GM12878 (cell line): Measurements from ENCODE around the gene CD38. TPM values are rescaled to one million over a fixed set of nuclear protein-coding genes. Genes with fewer than 3 reads are reported as not detected.
A peak's percentile ranks its signal among the peaks of the same experiment; 100 is the strongest.

Experiments
- ATF3 ChIP-seq: IDR thresholded peaks from 2 replicates; pipeline ENCODE4 v1.6.1; 2011; ENCODE audit warnings: low read depth, mild to moderate bottlenecking, low read length, moderate library complexity, borderline replicate concordance; ENCODE audit errors: extremely low read depth
- ATF7 ChIP-seq: fragments of 450-650 bp; IDR thresholded peaks from 2 replicates; pipeline ENCODE4 v1.6.1; 2016; ENCODE audit warnings: low read depth, mild to moderate bottlenecking
- CEBPB ChIP-seq, 2 experiments: fragments of 150-350 bp in 1 of 2; IDR thresholded peaks; 2 replicates each; pipeline ENCODE4 v1.6.1; 2012 to 2014; ENCODE audit warnings: low read depth in 2 of 2, low read length in 2 of 2, borderline replicate concordance in 1 of 2, inconsistent platforms in 1 of 2
- EZH2 ChIP-seq: IDR thresholded peaks from 2 replicates; pipeline ENCODE4 v1.6.1; 2012; ENCODE audit warnings: low read depth, mild to moderate bottlenecking, control low read depth, inconsistent platforms, low read length, borderline replicate concordance; ENCODE audit not compliant: control insufficient read depth
- FOXM1 ChIP-seq: IDR thresholded peaks from 2 replicates; pipeline ENCODE4 v1.6.1; 2012; ENCODE audit warnings: low read depth, mild to moderate bottlenecking, inconsistent platforms, low read length, moderate library complexity
- GABPA ChIP-seq: IDR thresholded peaks from 2 replicates; pipeline ENCODE4 v1.6.1; 2014; ENCODE audit warnings: antibody characterized with exemption, low read depth, mild to moderate bottlenecking, inconsistent platforms
- IRF5 ChIP-seq: fragments of 450-650 bp; IDR thresholded peaks from 2 replicates; pipeline ENCODE4 v1.6.1; 2017; ENCODE audit warnings: borderline replicate concordance
- MTA3 ChIP-seq: IDR thresholded peaks from 2 replicates; pipeline ENCODE4 v1.6.1; 2012; ENCODE audit warnings: low read length, inconsistent platforms, borderline replicate concordance
- NKRF ChIP-seq: fragments of 450-650 bp; conservative IDR thresholded peaks from 2 replicates; pipeline ENCODE4 v1.6.1; 2017; ENCODE audit warnings: mild to moderate bottlenecking, moderate library complexity
- NR2C1 ChIP-seq: fragments of 450-650 bp; IDR thresholded peaks from 2 replicates; pipeline ENCODE4 v1.6.1; 2017; ENCODE audit warnings: antibody characterized with exemption, mild to moderate bottlenecking, moderate library complexity
- PBX3 ChIP-seq: IDR thresholded peaks from 2 replicates; pipeline ENCODE4 v1.6.1; 2011; ENCODE audit warnings: mild to moderate bottlenecking, low read depth, low read length, moderate library complexity; ENCODE audit not compliant: insufficient replicate concordance
- RFX5 ChIP-seq: IDR thresholded peaks from 2 replicates; pipeline ENCODE4 v1.6.1; 2011; ENCODE audit warnings: low read depth, low read length, improper control_type of control experiment
- SMAD1 ChIP-seq: fragments of 450-650 bp; IDR thresholded peaks from 2 replicates; pipeline ENCODE4 v1.6.1; 2018; ENCODE audit warnings: mild to moderate bottlenecking, low read depth; ENCODE audit not compliant: partially characterized antibody
- SMAD5 ChIP-seq: IDR thresholded peaks from 2 replicates; pipeline ENCODE4 v1.6.1; 2016; ENCODE audit warnings: antibody characterized with exemption, low read depth
- SUZ12 ChIP-seq: fragments of 200-600 bp; sonication (generic); IDR thresholded peaks from one replicate; pipeline ENCODE4 v1.6.1; 2018; ENCODE audit warnings: antibody characterized with exemption, mild to moderate bottlenecking; ENCODE audit not compliant: unreplicated experiment
- ZBTB11 ChIP-seq: fragments of 450-650 bp; formaldehyde crosslinking; IDR thresholded peaks from 2 replicates; pipeline ENCODE4 v1.5.0; 2022; ENCODE audit warnings: mild to moderate bottlenecking, missing genetic modification characterization
- ZNF24 ChIP-seq: fragments of 450-650 bp; IDR thresholded peaks from 2 replicates; pipeline ENCODE4 v1.6.1; 2017; ENCODE audit warnings: antibody characterized with exemption, mild to moderate bottlenecking
- ZNF687 ChIP-seq: fragments of 450-650 bp; IDR thresholded peaks from 2 replicates; pipeline ENCODE4 v1.6.1; 2017; ENCODE audit warnings: mild to moderate bottlenecking, moderate library complexity
- polyA plus RNA-seq, 11 experiments: library from polyadenylated mRNA; depleted of rRNA in 4 of 11; unstranded in 6 of 11; stranded (reverse) in 5 of 11; fragments of >200 nt; fragmentation: Nextera tagmentation in 4 of 11; fragmentation: Illumina TruSeq in 1 of 11; extraction: Ambion mirVana in 4 of 11; extraction: Trizol in 1 of 11; gene quantifications; 1 replicate in 1 of 11; 2 replicates in 10 of 11; pipeline versions ENCODE4 v1.2.1 to v1.2.3, GENCODE V29; 2011 to 2016; ENCODE audit warnings: inconsistent platforms in 2 of 11, missing spikeins in 2 of 11, low read depth in 1 of 11
- total RNA-seq, 4 experiments: library from RNA; depleted of rRNA in 3 of 4; stranded (reverse); fragments of >200 nt in 3 of 4; fragmentation: Illumina TruSeq in 1 of 4; extraction: Trizol in 1 of 4; gene quantifications; 2 replicates each; pipeline versions ENCODE4 v1.2.1 to v1.2.3, GENCODE V29; 2013 to 2021

The CD38 gene
- total and polyA plus RNA-seq, 10 of the 15 experiments (the other 5 are each of a cell fraction or from before 2014, with no cell fraction given) = 3.5 to 39.8 (median 12.7) TPM

GRCh38 chr4:15809058-15809457 is 30.9 kb downstream of the CD38 start (continued):
- TF ChIP-seq ATF7 = peak; percentile 68; the same call in 1 of the 2 replicates
- TF ChIP-seq EZH2 = no peak
- no peak for TF ChIP-seq MTA3
- no peak for TF ChIP-seq SMAD5
- TF ChIP-seq ZNF687 = no peak
- TF ChIP-seq RFX5 = no peak
- peak; percentile 60 for TF ChIP-seq ZNF24
- TF ChIP-seq IRF5 = no peak
- no peak for TF ChIP-seq CEBPB (IDR thresholded peaks at IDR 0.05; ENCODE audit: borderline replicate concordance in 1 of 2, low read depth in 2 of 2, low read length in 2 of 2)
- no peak for TF ChIP-seq SMAD1
- TF ChIP-seq ZBTB11 (CRISPR knock-in tag) = no peak
- peak; percentile 26; the same call in 1 of the 2 replicates for TF ChIP-seq FOXM1
- no peak for TF ChIP-seq ATF3
- TF ChIP-seq GABPA = no peak
- TF ChIP-seq SUZ12 = no peak
- no peak for TF ChIP-seq NR2C1
- TF ChIP-seq NKRF = no peak
- no peak for TF ChIP-seq PBX3
